Fibroblast of skin of right biceps (primary cell): ENCODE measurements around the gene TP73.

Source experiments
- DNase-seq: peaks from one replicate; pipeline ENCODE4 v3.0.0-alpha.2; 2013

TP73 gene

GRCh38 chr1:3731583-3732433 lies 79.5 kb downstream of the TP73 start:
- DNase-seq, result no peak

- peak; percentile 8 for DNase-seq
These were observed 80.2 kb downstream of the TP73 start for GRCh38 chr1:3732434-3733093.

- DNase-seq, result no peak
These were observed 81.0 kb downstream of the TP73 start for GRCh38 chr1:3733094-3733882.

- no peak for DNase-seq
These were observed 81.7 kb downstream of the TP73 start for GRCh38 chr1:3733883-3734589.

GRCh38 chr1:3734602-3735001 lies 82.3 kb downstream of the TP73 start:
- DNase-seq, result no peak

GRCh38 chr1:3735027-3735681 lies 82.8 kb downstream of the TP73 start:
- no peak for DNase-seq

- no peak for DNase-seq
These were observed 83.4 kb downstream of the TP73 start for GRCh38 chr1:3735688-3736087.

- DNase-seq, result no peak
These were observed 83.8 kb downstream of the TP73 start for GRCh38 chr1:3736131-3736561.

- no peak for DNase-seq
These were observed 84.4 kb downstream of the TP73 start for GRCh38 chr1:3736708-3737107.

- no peak for DNase-seq
These were observed 86.6 kb downstream of the TP73 start for GRCh38 chr1:3738943-3739342.

GRCh38 chr1:3740042-3740441 lies 87.7 kb downstream of the TP73 start:
- DNase-seq, result no peak

- DNase-seq, result no peak
These were observed 88.4 kb downstream of the TP73 start for GRCh38 chr1:3740752-3741151.

- no peak for DNase-seq
These were observed 89.5 kb downstream of the TP73 start for GRCh38 chr1:3741566-3742438.

GRCh38 chr1:3742439-3743298 lies 90.4 kb downstream of the TP73 start:
- no peak for DNase-seq

GRCh38 chr1:3743421-3743820 lies 91.1 kb downstream of the TP73 start:
- no peak for DNase-seq

- no peak for DNase-seq
These were observed 91.5 kb downstream of the TP73 start for GRCh38 chr1:3743826-3744225.

- DNase-seq, result no peak
These were observed 92.3 kb downstream of the TP73 start for GRCh38 chr1:3744646-3745045.

- DNase-seq, result no peak
These were observed 92.8 kb downstream of the TP73 start for GRCh38 chr1:3745071-3745470.

- DNase-seq, result no peak
These were observed 93.5 kb downstream of the TP73 start for GRCh38 chr1:3745590-3746381.
